Stomach (tissue), 9 donors: ENCODE results near the gene PPP1R13B. TPM values are rescaled to one million over a fixed set of nuclear protein-coding genes. Genes with fewer than 3 reads are reported as not detected.

Source experiments
- DNase-seq, 2 donors: peaks; one replicate each; pipeline versions ENCODE4 v3.0.0 to v3.0.0-alpha.2; 2013 to 2019
- H3K27ac ChIP-seq, 5 donors: fragments of 200-600 bp in 4 of 5; sonication (generic) in 4 of 5; one replicate each; pipeline ENCODE4 v1.5.1; 2013 to 2019; ENCODE audit warnings: mild to moderate bottlenecking in 1 of 5, moderate library complexity in 1 of 5
- H3K27me3 ChIP-seq, 3 donors: fragments of 200-600 bp; sonication (generic); one replicate each; pipeline ENCODE4 v1.5.1; 2017 to 2019; ENCODE audit warnings: mixed run types in 1 of 3
- H3K36me3 ChIP-seq, 4 donors: fragments of 200-600 bp; sonication (generic); 1 replicate in 3 of 4; 2 replicates in 1 of 4; pipeline ENCODE4 v1.5.1; 2016 to 2019
- H3K4me1 ChIP-seq, 4 donors: fragments of 200-600 bp; sonication (generic); one replicate each; pipeline ENCODE4 v1.5.1; 2016 to 2019
- H3K4me3 ChIP-seq, 4 donors: fragments of 200-600 bp; sonication (generic) in 3 of 4; one replicate each; pipeline ENCODE4 v1.5.1; 2016 to 2019; ENCODE audit warnings: mild to moderate bottlenecking in 1 of 4
- H3K9me3 ChIP-seq, 4 donors: fragments of 200-600 bp; sonication (generic); one replicate each; pipeline ENCODE4 v1.5.1; 2016 to 2019
- CTCF ChIP-seq, 7 experiments: fragments of 450-650 bp in 4 of 7; fragments of 200-600 bp in 3 of 7; sonication (generic) in 3 of 7; IDR thresholded peaks; one replicate each; pipeline ENCODE4 v1.5.1; 2016 to 2019; ENCODE audit warnings: antibody characterized with exemption in 7 of 7, control low read depth in 2 of 7, mild to moderate bottlenecking in 1 of 7
- EP300 ChIP-seq: sonication (generic); formaldehyde crosslinking; IDR thresholded peaks from one replicate; pipeline ENCODE4 v1.6.1; 2017; ENCODE audit warnings: antibody characterized with exemption
- POLR2A ChIP-seq, 4 donors: fragments of 450-650 bp; IDR thresholded peaks; one replicate each; pipeline ENCODE4 v1.6.1; 2016; ENCODE audit warnings: antibody characterized with exemption in 4 of 4, control low read depth in 2 of 4, mild to moderate bottlenecking in 1 of 4, moderate library complexity in 1 of 4
- POLR2AphosphoS5 ChIP-seq, 3 donors: sonication (generic); formaldehyde crosslinking; IDR thresholded peaks; one replicate each; pipeline ENCODE4 v1.6.1; 2016; ENCODE audit warnings: antibody characterized with exemption in 3 of 3
- WGBS, 5 donors: extraction: QIAGEN DNeasy Blood & Tissue Kit in 3 of 5; methylation state at CpG; one replicate each; pipeline versions ENCODE4 v1.1.5 to v1.1.7; 2013 to 2018; 5-methylcytosine and 5-hydroxymethylcytosine counted together
- intact Hi-C: fragments of 100-400 bp; cut with DNase I; formaldehyde crosslinking; loops from one replicate; pipeline ENCODE4 v1.15.1; 2023; ENCODE audit warnings: low total_unique reads
- polyA plus RNA-seq, 3 donors: library from polyadenylated mRNA; stranded (reverse); fragments of 200-250 nt; gene quantifications; one replicate each; pipeline ENCODE4 v1.2.3, GENCODE V29; 2013
- total RNA-seq, 5 donors: library from RNA; depleted of rRNA; stranded (reverse); fragments of >200 nt; gene quantifications; one replicate each; pipeline versions ENCODE4 v1.1.0 to v1.2.3, GENCODE V29; 2014 to 2016
- donor health status: healthy with polysubstance abuse.
- donor health status: Bipolar disorder and iron deficiency.
- donor health status: healthy.

PPP1R13B gene
- total and polyA plus RNA-seq, 8 donors: 10.8 to 84.0 (median 18.3) TPM

DNA sequence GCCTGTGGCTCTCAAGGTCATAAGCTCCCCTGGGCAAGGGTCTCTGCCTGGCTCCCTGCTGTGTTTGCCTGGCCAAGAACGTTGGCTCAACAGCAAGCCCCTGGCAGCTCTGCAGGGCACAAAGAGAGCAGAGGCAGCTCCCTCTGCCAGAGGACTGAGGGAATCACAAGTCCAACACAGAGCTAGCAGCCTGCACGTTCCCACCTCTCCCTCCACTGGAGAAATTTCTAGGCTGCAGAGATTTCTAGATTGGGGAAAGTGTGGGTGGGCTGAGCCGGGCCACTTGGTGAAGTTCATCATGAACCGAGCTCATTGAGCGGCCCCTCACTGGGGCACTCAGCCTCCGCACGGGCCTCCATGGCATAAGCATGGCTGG is 111.9 kb downstream of the PPP1R13B start:
- Histone ChIP-seq H3K27me3 (no peaks in the 10 kb centered on the region), H3K4me1 (peaks cover 20 to 84% (median 51%) of the 10 kb centered on the region in 4 donors), H3K9me3 (no peaks in the 10 kb centered on the region), H3K27ac (peak overlapping the region in 3 of 5 donors; percentile 76 to 87 (median 81)), H3K4me3 (no peak overlapping the region), H3K36me3 (peaks cover 55 to 99% (median 94%) of the 10 kb centered on the region in 4 donors)
- no peak for DNase-seq
- TF ChIP-seq EP300 (no peak), CTCF (IDR thresholded peaks at IDR 0.05) (no peak), POLR2AphosphoS5 (IDR thresholded peaks at IDR 0.05) (no peak)
- WGBS, 5 donors: 67 to 78% (median 71%) methylated on average over 3 to 7 of the region's 7 CpGs
- intact Hi-C loops: no loop called here

DNA sequence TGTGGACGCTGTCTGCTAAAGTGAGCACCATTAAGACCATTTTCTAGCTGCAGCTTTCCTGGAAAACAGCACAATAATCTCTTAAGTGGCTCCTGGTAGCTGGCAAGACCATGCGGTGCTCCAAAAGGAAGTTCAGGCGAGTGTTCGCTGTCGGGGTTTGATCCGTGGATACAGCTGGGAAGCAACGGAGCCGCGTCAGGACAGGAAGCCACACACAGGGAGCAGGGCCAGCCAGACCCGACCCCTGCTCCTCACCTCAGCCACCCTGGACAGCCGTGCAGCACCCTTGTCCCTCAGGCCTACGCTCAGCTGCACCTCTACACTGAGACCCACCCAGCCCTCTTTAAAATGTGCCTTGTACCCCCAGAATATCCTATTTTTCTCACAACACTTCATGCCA is 112.4 kb downstream of the PPP1R13B start:
- Histone ChIP-seq H3K9me3 (no peaks in the 10 kb centered on the region), H3K36me3 (peaks cover 53 to 99% (median 94%) of the 10 kb centered on the region in 4 donors), H3K27ac (peak overlapping the region in 3 of 5 donors; percentile 76 to 87 (median 81)), H3K27me3 (no peaks in the 10 kb centered on the region), H3K4me3 (no peak overlapping the region), H3K4me1 (peaks cover 25 to 88% (median 55%) of the 10 kb centered on the region in 4 donors)
- WGBS, 5 donors: 64 to 81% (median 72%) methylated on average over 12 of the region's 12 CpGs
- no peak for DNase-seq
- TF ChIP-seq POLR2A (IDR thresholded peaks at IDR 0.05) (no peak), EP300 (no peak), POLR2AphosphoS5 (IDR thresholded peaks at IDR 0.05) (no peak), CTCF (IDR thresholded peaks at IDR 0.05) (no peak)
- intact Hi-C loops: no loop called here

DNA sequence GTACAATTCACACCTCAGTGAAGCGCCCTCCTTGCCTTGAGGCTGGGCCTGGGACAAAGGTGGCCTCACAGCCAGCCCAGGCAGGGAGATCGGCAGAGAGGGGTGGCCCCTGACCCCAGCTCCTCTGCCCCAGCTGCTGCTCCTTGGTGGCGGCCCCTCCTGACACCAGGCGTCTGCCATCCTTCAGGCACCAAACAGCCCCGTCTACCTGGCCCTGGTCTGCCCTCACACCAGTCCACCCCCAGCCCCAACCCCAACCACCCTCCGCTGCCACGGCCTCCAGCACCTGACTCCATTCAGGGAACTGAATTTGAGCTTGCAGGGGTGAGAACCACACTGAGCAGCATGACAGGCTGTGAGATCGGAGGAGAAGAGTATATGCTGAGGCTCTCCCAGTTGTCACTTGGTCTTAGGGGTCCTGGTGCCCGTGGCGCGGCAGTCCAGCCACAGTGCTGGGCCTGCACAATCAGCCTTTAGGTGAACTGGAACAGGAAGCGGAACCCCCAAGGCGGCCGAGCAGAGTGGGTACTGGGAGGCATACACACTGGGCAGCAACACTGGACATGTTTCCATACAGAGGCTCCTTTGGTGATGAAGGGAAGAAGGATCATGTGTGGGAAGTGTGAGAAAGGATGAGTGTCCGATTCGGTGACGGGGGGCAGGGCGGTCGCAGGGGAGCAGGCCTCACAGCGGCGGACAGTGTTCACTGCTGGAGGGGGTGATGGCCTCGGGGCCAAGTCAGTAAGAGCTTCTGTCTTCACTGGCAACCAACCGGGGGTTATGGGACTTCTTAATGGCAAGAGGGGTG is 113.1 kb downstream of the PPP1R13B start:
- DNase-seq: no peak
- intact Hi-C loops: no loop called here

DNA sequence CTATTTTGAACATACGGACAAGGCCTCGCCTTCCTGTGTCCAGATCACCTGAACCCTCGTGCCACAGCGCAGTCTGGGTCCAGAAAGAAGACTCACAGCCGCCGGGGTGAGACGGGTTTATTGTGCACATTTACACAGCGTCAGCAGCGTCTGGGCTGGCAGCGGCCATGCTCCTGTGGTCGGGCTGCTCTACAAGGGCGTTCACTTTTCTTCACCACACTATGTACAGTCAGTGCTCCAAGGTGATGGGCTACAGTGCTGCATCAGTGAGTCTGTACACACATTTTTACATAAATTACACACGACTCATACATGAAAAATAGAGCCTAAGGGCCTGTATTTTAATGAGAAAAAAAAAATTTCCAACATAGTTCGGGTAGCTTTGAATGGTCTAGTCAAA is 113.7 kb downstream of the PPP1R13B start:
- Histone ChIP-seq H3K27ac (peak overlapping the region in 2 of 5 donors; percentile 81 to 87), H3K36me3 (peaks cover 51 to 99% (median 94%) of the 10 kb centered on the region in 4 donors), H3K4me1 (peaks cover 38 to 89% (median 66%) of the 10 kb centered on the region in 4 donors), H3K9me3 (no peaks in the 10 kb centered on the region), H3K4me3 (no peak overlapping the region), H3K27me3 (no peaks in the 10 kb centered on the region)
- intact Hi-C loops: no loop called here
- WGBS, 5 donors: 83 to 91% (median 87%) methylated on average over 14 of the region's 14 CpGs
- no peak for DNase-seq
- TF ChIP-seq CTCF (IDR thresholded peaks at IDR 0.05) (no peak), POLR2A (IDR thresholded peaks at IDR 0.05) (no peak), EP300 (no peak), POLR2AphosphoS5 (IDR thresholded peaks at IDR 0.05) (no peak)

More for the DNA sequence above, 113.1 kb downstream of the PPP1R13B start:
- WGBS, 5 donors: 90 to 92% (median 91%) methylated on average over 22 to 23 of the region's 23 CpGs
- peaks cover 32 to 89% (median 61%) of the 10 kb centered on the region in 4 donors for H3K4me1 ChIP-seq
- H3K36me3 ChIP-seq: peaks cover 55 to 99% (median 94%) of the 10 kb centered on the region in 4 donors
- TF ChIP-seq EP300: no peak
- TF ChIP-seq CTCF (IDR thresholded peaks at IDR 0.05): no peak
- H3K4me3 ChIP-seq: no peak overlapping the region
- H3K27me3 ChIP-seq: no peaks in the 10 kb centered on the region
- H3K27ac ChIP-seq: peak overlapping the region in 2 of 5 donors; percentile 81 to 87
- no peaks in the 10 kb centered on the region for H3K9me3 ChIP-seq
